HG03378 (cell line): Measurements from ENCODE around the gene KSR2.
"Not testable (repeated sequence)": the region's sequence is repeated elsewhere in the genome, so short reads cannot be mapped to it uniquely, and the experiment has no call there.

ENCODE experiments used
- ATAC-seq: cut with Tn5 transposase; IDR thresholded peaks from one replicate; pipeline ENCODE4 v1.9.1; 2021; ENCODE audit warnings: mild to moderate bottlenecking, moderate library complexity; ENCODE audit not compliant: unreplicated experiment

KSR2 gene

GRCh38 chr12:117649796-117650195, 319.0 kb downstream of the KSR2 start:
- ATAC-seq, result no peak

DNA sequence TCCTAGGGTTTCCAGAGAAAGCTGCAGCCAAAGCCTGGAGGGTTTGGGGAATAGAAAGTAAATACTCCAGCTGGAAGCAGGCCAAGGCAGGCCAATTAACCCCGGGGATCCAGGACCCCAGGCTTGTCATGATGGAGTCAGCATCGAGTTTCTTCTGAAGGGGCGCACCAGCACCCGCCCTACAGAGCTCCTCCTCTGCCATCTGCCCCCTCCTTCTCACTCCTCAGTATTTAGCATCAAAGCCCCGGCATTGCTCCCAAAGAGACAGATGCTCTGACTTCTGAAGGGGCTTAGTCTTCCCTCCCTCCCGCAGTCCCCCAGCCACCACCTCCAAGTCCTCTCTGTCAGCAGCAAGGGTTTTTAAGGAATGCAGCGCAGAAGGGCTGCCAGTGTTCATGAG, 322.3 kb downstream of the KSR2 start:
- ATAC-seq, result no peak

DNA sequence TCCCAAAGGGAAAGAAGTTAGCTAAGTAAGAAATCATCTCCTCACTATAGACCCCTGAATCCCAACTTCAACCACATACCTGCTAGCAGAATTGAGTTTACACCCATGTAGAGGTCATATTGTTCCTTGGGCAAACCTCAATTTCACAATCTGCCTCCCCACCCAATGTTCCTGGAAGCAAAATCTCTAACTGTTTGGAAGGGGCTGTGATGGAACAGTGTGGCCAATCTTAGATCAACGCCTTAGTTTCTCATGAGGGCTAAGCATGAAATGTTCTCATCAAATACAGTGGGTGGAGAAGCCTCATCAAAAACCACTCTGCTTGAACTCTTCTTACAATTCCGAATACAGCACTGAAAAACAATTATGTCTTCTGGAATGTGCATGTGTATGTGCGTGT, 323.3 kb downstream of the KSR2 start:
- ATAC-seq, result no peak

DNA sequence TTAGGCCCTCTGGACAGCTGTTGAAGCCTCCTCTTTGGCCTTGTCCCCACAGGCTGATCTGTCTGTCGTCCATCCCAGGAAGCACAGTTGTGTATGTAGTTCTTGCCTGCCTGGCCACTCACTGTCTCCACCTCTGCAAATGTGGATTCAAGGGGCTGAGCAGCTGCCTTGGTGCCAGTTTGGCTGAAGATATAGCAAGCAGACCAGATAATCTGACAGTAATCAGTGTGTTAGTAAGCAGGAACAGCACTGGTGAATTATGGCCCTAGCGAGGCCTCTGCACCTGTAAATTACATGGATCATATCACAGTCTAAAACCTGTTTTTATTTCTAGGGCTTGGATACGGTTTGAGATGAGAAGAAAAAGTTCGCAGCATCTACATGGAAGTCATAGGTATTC, 324.8 kb downstream of the KSR2 start:
- ATAC-seq, result no peak

DNA sequence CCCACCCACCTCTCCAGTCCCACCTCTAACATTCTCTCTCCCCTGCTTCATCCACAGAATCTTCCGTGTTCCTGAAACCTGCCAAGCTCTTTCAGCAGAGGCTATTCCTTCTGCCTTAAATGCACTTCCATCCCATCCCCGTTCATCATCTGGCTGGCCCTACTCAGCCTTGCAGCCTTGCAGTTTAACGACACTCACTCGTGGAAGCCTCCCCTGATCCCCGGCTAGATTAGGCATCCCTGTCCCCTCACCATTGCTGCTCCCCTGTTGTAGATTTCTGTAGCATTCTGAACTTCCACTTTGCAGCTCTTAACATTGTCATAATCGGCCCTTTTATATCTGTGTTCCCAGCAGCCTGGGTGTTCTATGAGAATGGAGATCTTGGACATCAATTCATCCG, 326.9 kb downstream of the KSR2 start:
- no peak for ATAC-seq

GRCh38 chr12:117640511-117640910, 328.3 kb downstream of the KSR2 start:
- ATAC-seq, result no peak

DNA sequence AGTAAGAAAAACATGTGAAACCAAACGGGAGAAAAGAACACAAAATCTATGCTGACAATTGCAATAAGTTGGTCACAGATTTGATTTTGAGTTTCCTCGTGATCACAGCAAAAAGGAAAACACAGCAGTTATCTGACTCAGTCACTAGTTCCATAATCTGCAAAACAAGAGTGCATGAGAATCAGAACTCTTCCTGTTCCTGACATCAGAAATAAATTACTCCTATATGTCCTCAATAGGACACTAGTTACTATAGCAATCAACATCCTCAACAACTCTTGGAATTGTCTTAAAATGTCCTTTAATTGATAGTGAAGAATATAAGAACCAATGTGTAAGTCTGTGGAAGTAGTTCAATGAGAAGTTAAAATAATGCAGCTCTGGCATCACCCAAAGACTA, 339.3 kb downstream of the KSR2 start:
- ATAC-seq, result no peak

GRCh38 chr12:117628711-117629110, 340.1 kb downstream of the KSR2 start:
- not testable (repeated sequence) for ATAC-seq

GRCh38 chr12:117622741-117623140, 346.0 kb downstream of the KSR2 start:
- no peak for ATAC-seq

GRCh38 chr12:117622087-117622486, 346.7 kb downstream of the KSR2 start:
- ATAC-seq, result no peak

DNA sequence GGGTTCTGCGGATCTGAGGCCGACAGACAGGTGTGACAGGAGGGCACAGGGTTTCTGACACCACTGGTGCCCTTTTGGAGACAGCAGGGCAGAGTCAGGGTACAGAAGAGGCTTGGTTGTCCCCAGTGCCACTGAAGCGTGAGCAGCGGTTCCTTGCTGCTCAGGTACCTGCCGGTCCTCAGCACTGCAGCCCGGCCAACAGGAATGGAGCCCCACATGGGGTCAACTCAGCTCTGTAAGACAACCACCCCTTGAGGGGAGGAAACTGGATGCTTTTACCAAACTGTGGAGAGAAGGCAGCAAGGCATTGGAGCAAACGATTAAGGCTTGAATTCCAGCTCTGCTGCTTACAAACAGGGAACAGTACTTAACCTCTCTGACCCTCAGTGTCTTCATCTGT, 361.0 kb downstream of the KSR2 start:
- ATAC-seq, result no peak

DNA sequence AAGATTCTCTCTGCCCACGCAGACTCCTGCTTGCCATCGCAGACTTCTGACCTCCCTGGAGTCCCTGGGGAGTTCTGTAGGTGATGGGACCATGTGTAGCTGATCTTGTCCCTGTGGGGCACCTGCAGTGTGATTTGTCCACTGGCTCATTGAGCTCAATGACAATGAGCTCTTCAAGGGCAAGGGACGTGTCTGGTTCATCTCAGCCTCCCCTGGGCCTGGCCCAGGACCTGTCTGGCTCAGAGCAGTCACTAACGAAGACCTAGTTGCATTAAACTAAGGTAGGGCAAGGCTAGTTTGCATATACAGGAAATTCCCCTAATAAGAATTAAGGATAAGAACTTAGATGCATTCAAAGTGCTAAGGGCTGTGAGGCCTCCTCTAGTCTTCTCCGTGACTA, 361.8 kb downstream of the KSR2 start:
- no peak for ATAC-seq

DNA sequence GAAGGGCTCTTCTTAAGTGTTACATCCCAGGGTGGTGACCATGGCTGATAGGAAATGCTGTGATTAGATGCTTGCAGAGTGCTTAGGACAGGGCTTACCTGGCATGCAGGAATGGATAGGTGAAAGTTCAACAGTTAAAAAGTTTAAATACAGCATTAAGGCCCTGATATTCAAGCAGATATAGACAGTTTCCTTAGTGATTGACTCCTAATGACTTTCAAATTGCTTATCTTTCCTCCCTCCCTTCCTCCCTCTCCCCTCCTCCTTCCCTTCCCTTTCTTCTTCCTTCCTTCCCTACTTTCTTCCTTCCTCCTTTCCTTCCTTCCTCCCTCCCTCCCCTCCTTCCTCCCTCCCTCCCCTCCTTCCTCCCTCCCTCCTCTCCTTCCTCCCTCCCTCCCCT, 362.8 kb downstream of the KSR2 start:
- no peak for ATAC-seq

- ATAC-seq, result no peak
Observed at GRCh38 chr12:117603316-117604113, 365.3 kb downstream of the KSR2 start.

GRCh38 chr12:117599849-117600248, 368.9 kb downstream of the KSR2 start:
- no peak for ATAC-seq

GRCh38 chr12:117596968-117597367, 371.8 kb downstream of the KSR2 start:
- ATAC-seq, result no peak

- no peak for ATAC-seq
Observed at GRCh38 chr12:117595751-117596150, 373.0 kb downstream of the KSR2 start.

DNA sequence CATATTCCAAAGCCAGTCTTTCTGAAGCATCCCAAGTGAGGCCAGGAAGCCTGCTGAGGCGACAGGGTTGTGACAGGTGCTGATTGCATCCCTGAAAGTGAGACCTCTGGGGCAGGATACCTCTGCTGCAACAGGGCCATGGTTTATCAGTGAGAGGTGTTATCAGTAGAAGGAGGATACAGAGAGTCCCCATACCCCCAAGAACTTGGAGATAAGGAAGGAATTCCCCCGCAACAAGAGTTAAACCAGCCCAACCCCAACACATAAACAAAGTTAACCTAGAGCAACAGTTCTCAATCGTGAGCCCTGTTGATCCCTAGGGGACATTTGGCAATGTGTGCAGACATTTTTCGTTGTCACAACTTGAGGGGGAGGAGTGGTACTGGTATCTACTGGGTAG, 374.3 kb downstream of the KSR2 start:
- ATAC-seq, result no peak

DNA sequence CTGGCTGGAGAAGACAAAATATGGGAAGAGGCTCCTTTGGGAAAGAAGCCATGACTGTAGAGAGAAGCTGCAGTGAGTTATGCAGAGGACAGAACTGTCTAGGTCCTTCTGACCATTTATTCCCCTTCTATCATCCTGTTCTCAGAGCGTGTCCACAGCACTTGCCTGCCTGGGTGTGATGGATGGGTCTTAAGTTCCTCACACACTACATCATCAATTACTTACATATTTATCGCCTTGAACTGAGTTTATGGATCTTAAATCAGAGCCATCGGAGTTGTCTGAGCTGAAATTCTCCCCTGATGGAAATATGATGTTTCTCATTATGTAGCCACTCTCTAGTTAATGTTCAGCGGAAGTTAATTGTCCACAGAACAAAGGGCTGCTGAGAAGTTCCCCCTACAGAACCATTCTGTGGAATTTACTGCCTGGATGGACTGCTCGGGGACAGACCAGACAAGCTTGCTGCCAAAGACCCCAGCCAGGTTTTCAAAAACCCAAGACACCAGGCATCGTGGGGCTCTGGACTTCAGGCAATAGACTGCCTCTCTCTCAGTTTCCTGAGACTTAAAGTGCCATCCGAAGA, 374.9 kb downstream of the KSR2 start:
- no peak for ATAC-seq

DNA sequence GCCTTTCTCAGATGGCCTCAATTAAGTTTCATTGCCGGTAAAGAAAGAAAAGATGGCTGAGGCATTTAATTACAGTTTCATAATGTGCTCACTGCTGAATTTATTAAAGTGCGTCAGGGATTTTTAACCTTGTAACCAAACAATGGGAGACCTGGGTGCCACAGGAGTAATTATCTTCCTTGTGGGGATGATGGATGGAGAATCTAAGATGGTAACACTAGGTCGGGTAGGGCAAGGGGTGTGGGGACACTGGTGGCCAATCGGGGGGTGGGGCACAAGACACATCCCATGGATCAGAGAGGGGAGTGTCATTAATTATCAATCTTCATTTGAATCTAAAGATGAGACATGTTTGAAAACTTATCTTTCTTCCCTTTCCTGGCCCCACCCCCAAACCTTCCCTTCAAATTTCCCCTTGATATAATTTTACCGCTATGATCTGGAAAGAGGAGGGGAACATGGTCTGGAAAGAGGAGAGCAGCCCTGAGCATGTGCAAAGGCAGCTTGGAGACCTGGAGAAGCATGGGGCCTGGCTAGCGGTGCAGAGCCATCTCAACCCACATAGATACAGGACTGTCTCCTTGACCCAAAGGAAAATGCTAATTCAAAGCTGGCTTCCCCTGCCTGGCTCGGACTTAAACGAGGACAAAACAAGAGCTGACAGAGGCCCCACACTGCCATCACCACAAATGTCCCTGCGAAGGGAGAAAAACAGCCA, 376.0 kb downstream of the KSR2 start:
- ATAC-seq, result no peak

DNA sequence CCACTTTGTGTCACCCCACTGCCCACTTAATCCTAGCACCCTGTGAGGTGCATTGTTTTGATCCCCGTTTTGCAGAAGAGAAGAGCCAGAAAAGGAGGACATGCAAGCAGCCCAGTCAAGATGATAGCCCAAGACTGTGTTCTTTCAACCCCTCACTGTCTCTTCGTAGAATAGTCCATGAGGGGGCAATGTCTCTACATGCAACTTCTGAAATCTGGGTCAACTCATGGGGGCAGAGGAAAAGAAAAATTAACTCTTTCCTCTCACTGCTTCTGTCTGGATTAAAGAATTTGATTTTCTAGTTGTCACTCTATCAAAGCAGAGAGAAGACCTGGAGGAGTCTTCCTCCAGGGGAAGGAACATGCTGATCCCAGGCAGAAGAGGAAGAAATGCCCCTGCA, 377.8 kb downstream of the KSR2 start:
- no peak for ATAC-seq

DNA sequence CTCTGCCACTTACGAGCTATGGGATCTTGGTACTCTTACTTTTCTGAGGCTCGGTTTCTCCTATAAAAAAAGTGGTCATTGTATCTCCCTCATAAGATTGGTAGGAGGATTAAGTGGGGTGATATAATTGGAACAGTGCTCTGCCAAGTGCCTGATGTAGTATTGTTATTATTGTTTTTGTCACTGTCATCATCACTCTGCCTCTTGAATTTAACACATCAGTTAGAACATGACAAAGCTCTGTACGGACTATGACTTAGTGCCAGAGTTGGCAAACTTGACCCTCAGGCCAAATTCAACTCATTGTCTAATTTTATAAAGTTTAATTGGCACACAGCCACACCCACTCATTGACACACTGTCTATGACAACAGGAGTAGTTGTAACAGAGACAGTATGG, 378.4 kb downstream of the KSR2 start:
- ATAC-seq, result no peak
